OCI-LY3 (cell line): ENCODE data around the gene DESI2.
A peak's percentile ranks its signal among the peaks of the same experiment; 100 is the strongest.

Experiments
- H2AFZ ChIP-seq: fragments of 200-600, 300-600 bp; shearing (Covaris generic); 2 replicates; pipeline ENCODE4 v1.6.0; 2014; ENCODE audit warnings: antibody characterized with exemption, low read depth, low read length
- H3K27ac ChIP-seq: fragments of 200-600, 300-600 bp; sonication (generic); 2 replicates; pipeline ENCODE4 v1.5.1; 2014; ENCODE audit warnings: mild to moderate bottlenecking, low read length, moderate library complexity, mixed read lengths
- H3K27me3 ChIP-seq: fragments of 200-600, 300-600 bp; sonication (generic); 2 replicates; pipeline ENCODE4 v1.6.1; 2014; ENCODE audit warnings: low read depth, low read length, mixed read lengths
- H3K36me3 ChIP-seq: fragments of 200-600, 300-600 bp; sonication (generic); replicated peaks from 2 replicates; pipeline ENCODE3; 2014; ENCODE audit warnings: low read depth, low read length, mixed read lengths
- H3K4me1 ChIP-seq: fragments of 300-600, 200-600 bp; sonication (generic); 2 replicates; pipeline ENCODE4 v1.6.1; 2014; ENCODE audit warnings: low read length, mixed read lengths
- H3K4me2 ChIP-seq: fragments of 200-600, 300-600 bp; sonication (generic); 2 replicates; pipeline ENCODE4 v1.6.1; 2014; ENCODE audit warnings: low read length, mixed read lengths
- H3K4me3 ChIP-seq: fragments of 300-600, 200-600 bp; sonication (generic); 2 replicates; pipeline ENCODE4 v1.5.1; 2014; ENCODE audit warnings: antibody characterized with exemption, mild to moderate bottlenecking, low read length, moderate library complexity
- H3K79me2 ChIP-seq: fragments of 300-600, 200-600 bp; shearing (Covaris generic); 2 replicates; pipeline ENCODE4 v1.6.1; 2014; ENCODE audit warnings: mild to moderate bottlenecking, low read length, mixed read lengths
- H3K9ac ChIP-seq: fragments of 300-600, 200-600 bp; shearing (Covaris generic); 2 replicates; pipeline ENCODE4 v1.6.0; 2014; ENCODE audit warnings: mild to moderate bottlenecking, low read length, moderate library complexity
- H3K9me3 ChIP-seq: fragments of 200-600, 300-600 bp; shearing (Covaris generic); 2 replicates; pipeline ENCODE4 v1.6.1; 2014; ENCODE audit warnings: low read length, mixed read lengths; ENCODE audit not compliant: insufficient read depth
- H4K20me1 ChIP-seq: fragments of 200-600, 300-600 bp; sonication (generic); 2 replicates; pipeline ENCODE4 v1.6.1; 2016; ENCODE audit warnings: low read length, mixed read lengths; ENCODE audit not compliant: insufficient read depth
- CTCF ChIP-seq: fragments of 200-600, 300-600 bp; sonication (generic); IDR thresholded peaks from 2 replicates; pipeline ENCODE4 v1.5.1; 2014; ENCODE audit warnings: antibody characterized with exemption, low read length, low read depth
- EZH2phosphoT487 ChIP-seq: fragments of 200-600 bp; shearing (Covaris generic); IDR thresholded peaks from 2 replicates; pipeline ENCODE4 v1.6.1; 2018; ENCODE audit warnings: antibody characterized with exemption, mixed run types, low read depth

Gene DESI2

GRCh38 chr1:244652623-244653438, at the start of gene DESI2:
DESI2 (plus strand) TSS chr1:244653126; CDS start chr1:244653314, 188 bp downstream.
- Histone ChIP-seq H2AFZ (peak within 1 kb of the TSS; percentile 99), H3K27me3 (no peaks in the 10 kb centered on the region), H3K4me1 (peaks cover 21% of the 10 kb centered on the region), H3K27ac (peak within 1 kb of the TSS; percentile 62), H3K36me3 (peaks cover 15% of the 10 kb centered on the region), H3K9ac (peak within 1 kb of the TSS; percentile 95), H3K4me3 (peak within 1 kb of the TSS; percentile 87), H4K20me1 (peaks cover 32% of the 10 kb centered on the region), H3K79me2 (peaks cover 45% of the 10 kb centered on the region), H3K4me2 (peak within 1 kb of the TSS; percentile 94), H3K9me3 (no peaks in the 10 kb centered on the region)
- TF ChIP-seq CTCF (peak; percentile 65), EZH2phosphoT487 (no peak)

GRCh38 chr1:244603498-244603897, 49.4 kb upstream of the DESI2 start:
- Histone ChIP-seq H3K4me2 (no peak overlapping the region), H3K79me2 (no peaks in the 10 kb centered on the region), H3K27me3 (peaks cover 31% of the 10 kb centered on the region), H3K27ac (no peak overlapping the region), H3K36me3 (no peaks in the 10 kb centered on the region), H4K20me1 (no peaks in the 10 kb centered on the region), H3K4me1 (peaks cover 33% of the 10 kb centered on the region), H2AFZ (no peak overlapping the region), H3K4me3 (no peak overlapping the region), H3K9ac (no peak overlapping the region), H3K9me3 (no peaks in the 10 kb centered on the region)
- TF ChIP-seq CTCF (peak; percentile 80), EZH2phosphoT487 (no peak)

GRCh38 chr1:244605835-244606370, 47.0 kb upstream of the DESI2 start:
- no peak overlapping the region for H3K4me2 ChIP-seq
- no peak overlapping the region for H3K27ac ChIP-seq
- H2AFZ ChIP-seq = no peak overlapping the region
- no peak overlapping the region for H3K4me3 ChIP-seq
- H3K79me2 ChIP-seq = no peaks in the 10 kb centered on the region
- H4K20me1 ChIP-seq = no peaks in the 10 kb centered on the region
- no peak overlapping the region for H3K9ac ChIP-seq
- no peaks in the 10 kb centered on the region for H3K36me3 ChIP-seq
- peaks cover 31% of the 10 kb centered on the region for H3K27me3 ChIP-seq
- no peaks in the 10 kb centered on the region for H3K9me3 ChIP-seq
- peaks cover 16% of the 10 kb centered on the region for H3K4me1 ChIP-seq
- no peak for TF ChIP-seq CTCF

GRCh38 chr1:244614113-244614836, 38.7 kb upstream of the DESI2 start:
- no peak overlapping the region for H2AFZ ChIP-seq
- H3K27ac ChIP-seq = no peak overlapping the region
- peaks cover 10% of the 10 kb centered on the region; the same call in 1 of the 2 replicates for H3K27me3 ChIP-seq
- H3K9me3 ChIP-seq = no peaks in the 10 kb centered on the region
- H4K20me1 ChIP-seq = no peaks in the 10 kb centered on the region
- H3K4me3 ChIP-seq = no peak overlapping the region
- H3K79me2 ChIP-seq = no peaks in the 10 kb centered on the region
- no peaks in the 10 kb centered on the region for H3K36me3 ChIP-seq
- no peak overlapping the region for H3K9ac ChIP-seq
- no peaks in the 10 kb centered on the region for H3K4me1 ChIP-seq
- no peak for TF ChIP-seq EZH2phosphoT487
- no peak for TF ChIP-seq CTCF
- H3K4me2 ChIP-seq = no peak overlapping the region
